ENCODE measurements around the gene TESPA1.
A peak's percentile ranks its signal among the peaks of the same experiment; 100 is the strongest.

DNA sequence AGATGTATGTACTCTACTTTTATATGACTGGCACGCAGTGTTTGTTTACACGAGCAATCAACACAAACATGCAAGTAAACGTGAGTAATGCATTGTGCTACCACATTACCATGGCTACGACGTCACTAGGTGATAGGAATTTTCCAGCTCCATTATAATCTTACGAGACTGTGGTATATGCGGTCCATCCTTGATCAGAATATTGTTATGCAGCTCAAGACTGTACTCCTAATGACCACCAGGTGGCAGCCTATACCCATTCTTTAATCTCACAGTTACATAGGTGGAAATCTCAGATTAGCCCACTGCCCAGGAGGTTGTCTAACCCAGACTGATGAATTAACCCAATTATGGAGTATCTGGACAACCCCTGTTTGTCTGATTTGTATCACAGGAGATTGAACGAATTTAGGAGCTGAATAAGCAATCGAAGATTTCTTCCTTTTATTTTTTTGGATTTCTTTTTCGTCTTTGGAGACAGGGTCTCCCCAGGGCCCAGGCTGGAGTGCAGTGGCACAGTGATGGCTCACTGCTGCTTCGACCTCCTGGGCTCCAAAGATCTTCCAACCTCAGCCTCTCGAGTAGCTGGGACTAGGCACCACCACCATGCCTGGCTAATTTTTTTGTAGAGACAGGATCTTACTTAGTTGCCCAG is 8.7 kb upstream of the TESPA1 start:
- TF ChIP-seq, protein P1, sequence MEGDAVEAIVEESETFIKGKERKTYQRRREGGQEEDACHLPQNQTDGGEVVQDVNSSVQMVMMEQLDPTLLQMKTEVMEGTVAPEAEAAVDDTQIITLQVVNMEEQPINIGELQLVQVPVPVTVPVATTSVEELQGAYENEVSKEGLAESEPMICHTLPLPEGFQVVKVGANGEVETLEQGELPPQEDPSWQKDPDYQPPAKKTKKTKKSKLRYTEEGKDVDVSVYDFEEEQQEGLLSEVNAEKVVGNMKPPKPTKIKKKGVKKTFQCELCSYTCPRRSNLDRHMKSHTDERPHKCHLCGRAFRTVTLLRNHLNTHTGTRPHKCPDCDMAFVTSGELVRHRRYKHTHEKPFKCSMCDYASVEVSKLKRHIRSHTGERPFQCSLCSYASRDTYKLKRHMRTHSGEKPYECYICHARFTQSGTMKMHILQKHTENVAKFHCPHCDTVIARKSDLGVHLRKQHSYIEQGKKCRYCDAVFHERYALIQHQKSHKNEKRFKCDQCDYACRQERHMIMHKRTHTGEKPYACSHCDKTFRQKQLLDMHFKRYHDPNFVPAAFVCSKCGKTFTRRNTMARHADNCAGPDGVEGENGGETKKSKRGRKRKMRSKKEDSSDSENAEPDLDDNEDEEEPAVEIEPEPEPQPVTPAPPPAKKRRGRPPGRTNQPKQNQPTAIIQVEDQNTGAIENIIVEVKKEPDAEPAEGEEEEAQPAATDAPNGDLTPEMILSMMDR (IDR thresholded peaks at IDR 0.05): peak; percentile 86 to 96 (median 88)
- no peak for TF ChIP-seq POLR2A (IDR thresholded peaks at IDR 0.05)
